GM18858 (cell line): ENCODE results near the gene IL32.
"Not testable (repeated sequence)": the region's sequence is repeated elsewhere in the genome, so short reads cannot be mapped to it uniquely, and the experiment has no call there.

Source experiments
- ATAC-seq: cut with Tn5 transposase; IDR thresholded peaks from one replicate; pipeline ENCODE4 v1.9.1; 2021; ENCODE audit not compliant: unreplicated experiment

Gene IL32

DNA sequence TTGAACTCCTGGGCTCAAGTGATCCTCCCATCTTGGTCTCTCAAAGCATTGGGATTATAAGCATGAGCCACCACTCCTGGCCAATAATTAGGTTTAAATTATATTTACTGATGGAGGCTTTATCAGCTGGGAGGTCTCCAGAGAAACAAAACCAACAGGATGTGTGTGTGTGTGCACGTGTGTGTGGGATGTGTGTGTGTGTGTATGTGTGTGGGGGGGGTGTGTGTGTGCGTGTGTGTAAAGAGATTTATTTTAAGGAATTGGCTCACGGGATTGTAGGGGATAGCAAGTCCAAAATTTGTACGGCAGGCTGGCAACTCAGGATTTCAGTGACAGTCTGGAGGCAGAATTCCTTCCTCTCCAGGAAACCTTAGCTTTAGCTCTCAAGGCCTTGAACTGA, 14.4 kb upstream of the IL32 start:
- no peak for ATAC-seq

DNA sequence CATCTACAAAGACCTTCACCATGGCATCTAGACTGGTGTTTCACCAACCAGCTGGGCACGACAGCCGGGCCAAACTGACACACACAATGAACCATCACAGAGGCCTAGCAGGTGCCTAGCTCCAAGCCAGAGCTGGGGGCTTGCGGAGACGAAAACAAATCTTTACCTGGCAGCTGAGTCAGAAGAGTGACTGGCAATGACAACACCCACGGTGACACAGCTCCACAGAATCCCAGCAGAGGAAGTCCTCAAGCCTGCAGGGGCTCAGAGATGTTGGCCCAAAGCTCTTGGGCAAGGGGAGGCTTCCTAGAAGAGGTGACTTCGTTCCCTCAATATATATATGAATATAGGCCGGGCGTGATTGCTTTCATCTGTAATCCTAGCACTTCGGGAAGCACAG, 13.9 kb upstream of the IL32 start:
- ATAC-seq: no peak

DNA sequence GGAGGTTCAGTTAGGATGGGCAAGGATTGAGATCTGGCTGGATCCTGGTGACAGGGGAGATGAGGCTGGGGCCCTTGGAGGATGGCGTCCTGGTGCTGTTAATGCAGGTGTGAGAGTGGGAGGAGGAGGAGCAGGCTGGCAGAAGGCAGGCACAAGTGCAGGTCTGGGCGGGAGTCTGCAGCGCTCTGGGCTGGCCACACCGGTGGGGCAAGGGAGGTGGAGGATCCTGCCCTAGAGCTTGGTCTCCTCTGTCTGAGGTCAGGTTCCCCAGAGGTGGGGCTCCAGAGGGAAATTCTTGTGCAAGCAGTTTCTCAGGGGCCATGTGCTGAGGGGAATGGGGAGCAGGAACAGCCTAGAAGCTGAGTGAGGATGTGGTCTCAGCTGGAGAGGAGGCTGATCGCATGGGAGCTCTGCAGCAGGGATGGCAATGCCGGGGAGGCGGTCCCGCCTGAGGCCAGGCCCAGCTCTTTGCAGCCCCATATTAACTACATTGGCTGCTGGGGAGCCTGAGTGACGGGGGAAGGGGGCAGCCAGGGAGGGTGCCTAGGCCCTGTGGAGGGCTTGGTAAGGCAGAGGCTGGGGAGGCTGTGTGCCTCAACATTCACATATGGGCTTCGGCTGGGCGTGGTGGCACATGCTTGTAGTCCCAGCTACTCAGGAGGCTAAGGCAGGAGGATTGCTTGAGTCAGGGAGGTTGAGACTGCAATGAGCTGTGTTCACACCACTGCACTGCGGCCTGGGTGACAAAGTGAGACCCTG, 12.7 kb upstream of the IL32 start:
- ATAC-seq: not testable (repeated sequence)

GRCh38 chr16:3053330-3053710, 12.1 kb upstream of the IL32 start:
- not testable (repeated sequence) for ATAC-seq

DNA sequence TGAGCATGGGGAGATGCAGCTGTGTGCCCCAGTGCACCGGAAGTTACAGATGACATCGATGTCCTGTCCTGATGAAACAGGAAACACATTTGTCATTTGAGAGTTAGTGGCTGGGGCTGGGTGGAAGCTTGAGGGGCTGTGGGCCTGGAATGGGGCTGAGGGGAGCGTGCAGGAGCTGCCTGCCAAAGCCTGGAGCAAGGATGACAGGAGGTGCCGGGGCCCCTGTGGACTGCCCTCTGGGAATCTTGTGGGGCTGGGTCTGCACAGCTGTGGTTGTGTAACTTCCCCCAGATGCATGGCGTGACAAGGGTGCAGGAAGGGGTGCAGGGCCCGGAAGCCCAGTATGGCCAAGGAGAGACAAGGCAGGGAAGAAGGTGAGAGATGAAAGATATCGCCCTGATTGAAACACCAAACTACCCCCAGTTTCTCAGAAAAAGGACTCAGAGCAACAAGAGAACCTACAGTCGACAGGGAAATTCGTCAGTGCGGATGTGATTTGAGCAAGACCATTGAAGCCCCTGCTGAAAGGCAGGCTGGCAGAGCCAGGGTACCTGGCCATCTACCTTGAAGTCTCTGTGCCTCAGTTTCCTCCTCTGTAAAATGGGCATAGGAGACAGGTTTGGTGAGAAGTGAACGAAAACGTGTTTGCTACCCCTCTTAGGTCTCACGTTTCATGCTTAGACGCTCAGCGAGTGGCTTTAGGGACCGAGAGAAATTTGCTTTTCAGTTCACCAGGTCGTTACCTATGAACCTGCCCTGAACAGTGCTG, 10.3 kb upstream of the IL32 start:
- ATAC-seq: no peak

DNA sequence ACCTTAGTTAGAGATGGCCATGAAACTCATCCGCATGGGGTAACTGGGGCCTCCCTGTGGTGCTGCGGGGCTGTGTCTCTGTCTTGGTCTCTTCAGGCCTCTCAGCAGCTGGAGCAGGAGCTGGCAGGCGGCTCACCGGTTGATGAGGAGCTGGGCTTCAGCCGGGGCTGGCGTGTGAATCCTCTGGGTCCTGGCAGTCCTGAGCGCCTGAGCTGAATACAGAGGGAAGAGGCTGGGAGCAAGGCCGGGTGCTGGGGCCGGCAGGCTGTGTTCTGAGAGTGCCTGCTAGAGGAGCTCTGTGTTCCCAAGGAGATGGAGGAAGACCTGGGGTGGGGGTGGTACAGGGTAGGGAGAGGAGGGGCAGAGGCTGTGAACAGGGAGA, 9.7 kb upstream of the IL32 start:
- ATAC-seq: not testable (repeated sequence)

DNA sequence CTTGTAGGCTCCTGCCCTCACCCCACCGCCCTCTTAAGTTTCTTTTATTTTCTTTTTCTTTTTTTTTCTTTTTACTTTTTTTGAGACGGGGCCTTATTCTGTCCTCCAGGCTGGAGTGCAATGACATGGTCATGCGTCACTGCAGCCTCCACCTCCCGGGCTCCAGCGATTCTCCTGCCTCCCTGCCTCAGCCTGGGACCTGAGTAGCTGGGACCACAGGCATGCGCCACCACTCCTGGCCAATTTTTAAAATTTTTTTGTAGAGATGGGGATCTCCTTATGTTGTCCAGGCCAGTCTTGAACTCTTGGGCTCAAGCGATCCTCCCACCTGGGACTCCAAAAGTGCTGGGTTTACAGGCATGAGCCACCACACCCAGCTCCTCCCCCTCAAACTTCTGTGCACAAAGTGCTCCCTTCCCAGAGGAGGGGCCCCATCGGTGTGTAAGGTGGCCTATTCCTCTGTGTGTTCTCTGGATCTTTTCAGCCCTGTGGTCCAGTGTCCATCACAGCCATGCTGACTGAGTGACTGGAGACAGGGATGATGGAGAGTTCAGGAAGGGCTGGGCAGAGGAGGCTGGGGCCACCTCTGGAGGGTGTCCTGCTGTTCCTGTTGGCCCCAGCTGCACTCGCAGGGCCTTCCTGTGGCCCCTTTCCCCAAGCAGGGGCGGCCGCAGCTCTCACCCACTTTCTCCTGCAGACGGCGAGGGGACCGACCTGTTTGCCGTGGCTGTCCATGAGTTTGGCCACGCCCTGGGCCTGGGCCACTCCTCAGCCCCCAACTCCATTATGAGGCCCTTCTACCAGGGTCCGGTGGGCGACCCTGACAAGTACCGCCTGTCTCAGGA, 8.9 kb upstream of the IL32 start:
- ATAC-seq: no peak

- ATAC-seq: no peak
Observed at GRCh38 chr16:3057181-3058138, 8.0 kb upstream of the IL32 start.

GRCh38 chr16:3058139-3059030, 7.1 kb upstream of the IL32 start:
- ATAC-seq: no peak

GRCh38 chr16:3059041-3059722, 6.3 kb upstream of the IL32 start:
- ATAC-seq: no peak

GRCh38 chr16:3059723-3060242, 5.7 kb upstream of the IL32 start:
- no peak for ATAC-seq

- ATAC-seq: no peak
Observed at GRCh38 chr16:3060339-3061127, 4.9 kb upstream of the IL32 start.

GRCh38 chr16:3062553-3062952, 2.9 kb upstream of the IL32 start:
- no peak for ATAC-seq

- no peak for ATAC-seq
Observed at GRCh38 chr16:3063625-3064386, 1.6 kb upstream of the IL32 start.

DNA sequence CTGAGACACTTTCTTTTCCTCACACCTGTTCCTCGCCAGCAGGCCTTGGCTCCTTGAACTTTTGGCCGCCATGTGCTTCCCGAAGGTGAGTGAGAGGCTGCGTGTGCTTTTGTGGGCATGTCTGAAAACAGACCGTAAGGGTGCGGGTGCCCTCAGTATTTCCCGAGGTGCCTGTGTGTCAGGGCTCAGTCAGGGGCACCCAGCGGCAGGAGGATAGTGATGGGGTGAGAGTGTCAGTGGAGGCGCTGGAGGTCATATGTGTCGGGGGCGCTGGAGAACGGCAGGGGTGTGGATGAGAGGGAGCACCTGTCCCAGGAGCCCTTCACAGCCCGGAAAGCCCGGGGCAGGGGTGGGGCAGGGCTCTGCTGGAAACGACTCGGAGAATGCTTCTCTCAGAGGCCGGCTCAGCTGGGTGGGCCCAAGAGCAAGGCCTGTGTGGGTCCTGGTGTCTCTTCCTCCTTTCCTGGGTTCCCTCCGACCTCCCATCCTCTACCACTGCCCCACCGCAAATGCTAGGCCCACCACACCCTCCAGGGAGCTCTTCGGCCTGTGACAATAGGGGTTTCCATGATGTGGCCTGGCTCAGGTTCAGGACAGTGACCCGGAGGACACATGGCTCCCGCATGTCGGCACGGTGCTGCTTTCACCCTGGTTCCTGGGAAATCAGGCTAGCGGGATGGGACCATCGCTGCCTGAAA, 451 bp downstream of the IL32 start:
- ATAC-seq: no peak

DNA sequence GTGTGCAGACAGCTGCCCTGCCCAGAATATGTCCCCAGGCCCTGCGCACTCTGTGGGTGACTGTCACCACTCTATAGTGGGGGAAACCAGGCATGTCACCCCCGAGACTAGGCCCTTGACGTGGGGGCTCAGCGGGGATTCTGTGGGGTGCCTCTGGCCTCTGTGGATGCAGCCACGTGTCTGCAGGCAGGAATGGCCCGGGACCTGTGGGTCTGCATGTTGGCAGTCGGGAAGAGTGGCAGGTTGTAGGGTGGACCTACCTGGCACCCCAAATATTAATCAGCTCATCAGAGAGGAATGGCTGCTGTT, 954 bp downstream of the IL32 start:
- no peak for ATAC-seq

GRCh38 chr16:3068487-3068886, 3.0 kb downstream of the IL32 start:
- ATAC-seq: no peak
